HG03175 (cell line): ENCODE results near the gene CCDC88C.

Experiments used
- ATAC-seq: cut with Tn5 transposase; IDR thresholded peaks from one replicate; pipeline ENCODE4 v1.9.1; 2021; ENCODE audit warnings: mild to moderate bottlenecking, moderate library complexity; ENCODE audit not compliant: unreplicated experiment

Gene CCDC88C

GRCh38 chr14:91316761-91317160, 100.9 kb downstream of the CCDC88C start:
- ATAC-seq = no peak

DNA sequence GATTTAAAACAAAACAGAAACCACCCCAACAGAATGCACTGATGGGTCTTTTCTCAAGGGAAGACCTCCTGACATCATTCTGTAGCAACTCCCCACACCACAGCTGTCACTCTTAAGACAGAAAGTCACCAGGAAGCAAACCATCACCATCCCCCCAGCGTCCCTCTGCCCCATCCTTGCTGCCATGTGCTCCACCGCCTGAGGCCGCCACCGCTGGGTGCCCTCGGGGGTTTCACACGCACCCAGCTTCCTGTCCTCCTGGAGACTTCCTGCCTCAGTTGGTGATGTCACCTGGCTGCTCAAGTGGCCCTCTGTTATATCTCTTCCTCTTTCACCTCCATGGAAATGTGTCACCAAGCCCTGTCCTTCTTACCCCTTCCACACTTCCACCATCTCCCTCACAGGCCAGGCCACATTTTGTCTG, 101.8 kb downstream of the CCDC88C start:
- peak; percentile 86 for ATAC-seq

- no peak for ATAC-seq
These were observed 103.8 kb downstream of the CCDC88C start for GRCh38 chr14:91313852-91314251.

DNA sequence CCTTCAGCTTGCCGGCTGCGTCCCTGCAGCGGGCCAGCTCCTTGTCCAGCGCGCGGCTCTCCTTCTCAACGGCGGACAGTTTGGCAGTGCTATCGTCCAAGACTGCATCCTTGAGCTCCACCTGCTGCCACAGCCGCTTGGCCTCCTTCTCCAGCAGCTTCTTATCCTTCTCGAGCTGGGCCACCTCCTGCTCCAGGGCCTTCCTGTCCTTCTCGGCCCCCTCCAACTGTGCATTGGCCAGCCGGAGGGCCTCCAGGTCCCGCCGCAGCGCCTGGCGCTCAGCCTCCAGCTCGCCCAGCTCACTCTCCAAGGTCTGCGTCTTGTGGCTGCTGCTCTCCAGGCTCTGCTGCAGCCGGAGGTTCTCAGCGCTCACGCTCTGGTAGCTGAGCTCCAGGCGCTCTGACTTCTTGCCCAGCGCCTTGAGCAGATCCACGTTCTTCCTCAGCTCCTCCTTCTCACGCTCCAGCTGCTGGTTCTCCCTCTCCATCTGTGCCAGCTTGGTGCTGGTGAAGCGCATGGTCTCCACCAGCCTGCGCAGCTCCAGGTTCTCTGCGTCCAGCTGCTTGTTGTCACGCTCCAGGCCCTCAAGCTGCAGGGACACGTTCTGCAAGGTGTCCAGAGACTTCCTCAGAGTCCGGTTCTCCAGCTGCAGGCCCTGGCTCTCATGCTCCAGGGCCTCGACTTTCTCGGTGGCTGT, 104.3 kb downstream of the CCDC88C start:
- no peak for ATAC-seq

- no peak for ATAC-seq
These were observed 106.3 kb downstream of the CCDC88C start for GRCh38 chr14:91311284-91311662.

- ATAC-seq = no peak
These were observed 106.9 kb downstream of the CCDC88C start for GRCh38 chr14:91310606-91311283.

- ATAC-seq = no peak
These were observed 107.8 kb downstream of the CCDC88C start for GRCh38 chr14:91309756-91310280.

GRCh38 chr14:91308337-91308736, 109.3 kb downstream of the CCDC88C start:
- no peak for ATAC-seq

DNA sequence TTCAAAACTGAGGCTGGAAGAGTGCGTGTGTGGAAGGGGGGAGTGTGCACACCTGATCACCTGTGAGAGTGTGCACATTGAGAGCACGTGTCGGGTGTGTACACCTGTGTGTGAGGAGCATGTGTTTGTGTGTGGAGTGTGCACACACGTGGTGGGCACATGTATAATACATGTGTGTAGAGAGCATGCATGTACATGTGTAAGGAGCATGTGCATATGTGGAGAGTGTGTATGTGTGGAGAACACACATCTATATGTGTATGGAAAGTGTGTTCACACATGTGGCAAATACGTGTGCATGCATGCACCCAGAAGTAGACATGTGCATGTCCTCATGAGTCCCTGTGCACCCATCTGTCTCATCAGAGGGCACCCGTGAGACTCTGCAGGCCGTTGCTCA, 110.0 kb downstream of the CCDC88C start:
- no peak for ATAC-seq

GRCh38 chr14:91307046-91307445, 110.6 kb downstream of the CCDC88C start:
- no peak for ATAC-seq

GRCh38 chr14:91306547-91306946, 111.1 kb downstream of the CCDC88C start:
- ATAC-seq = no peak

GRCh38 chr14:91305650-91306431, 111.8 kb downstream of the CCDC88C start:
- no peak for ATAC-seq

DNA sequence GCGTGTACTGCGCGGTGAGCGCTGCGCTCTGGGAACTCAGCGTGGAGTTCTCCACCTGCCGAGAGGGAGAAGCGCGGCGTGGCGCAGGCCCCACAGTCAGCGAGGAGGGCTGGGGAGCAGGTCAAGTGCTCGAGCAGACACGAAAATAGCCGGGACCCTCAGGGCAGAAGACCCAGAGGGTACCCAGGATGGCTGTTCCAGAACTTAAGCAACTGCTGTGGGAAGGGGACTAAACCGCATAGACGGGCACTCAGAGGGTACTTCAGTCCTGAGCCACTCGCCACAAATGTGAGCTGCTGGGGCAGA, 113.7 kb downstream of the CCDC88C start:
- ATAC-seq = no peak

DNA sequence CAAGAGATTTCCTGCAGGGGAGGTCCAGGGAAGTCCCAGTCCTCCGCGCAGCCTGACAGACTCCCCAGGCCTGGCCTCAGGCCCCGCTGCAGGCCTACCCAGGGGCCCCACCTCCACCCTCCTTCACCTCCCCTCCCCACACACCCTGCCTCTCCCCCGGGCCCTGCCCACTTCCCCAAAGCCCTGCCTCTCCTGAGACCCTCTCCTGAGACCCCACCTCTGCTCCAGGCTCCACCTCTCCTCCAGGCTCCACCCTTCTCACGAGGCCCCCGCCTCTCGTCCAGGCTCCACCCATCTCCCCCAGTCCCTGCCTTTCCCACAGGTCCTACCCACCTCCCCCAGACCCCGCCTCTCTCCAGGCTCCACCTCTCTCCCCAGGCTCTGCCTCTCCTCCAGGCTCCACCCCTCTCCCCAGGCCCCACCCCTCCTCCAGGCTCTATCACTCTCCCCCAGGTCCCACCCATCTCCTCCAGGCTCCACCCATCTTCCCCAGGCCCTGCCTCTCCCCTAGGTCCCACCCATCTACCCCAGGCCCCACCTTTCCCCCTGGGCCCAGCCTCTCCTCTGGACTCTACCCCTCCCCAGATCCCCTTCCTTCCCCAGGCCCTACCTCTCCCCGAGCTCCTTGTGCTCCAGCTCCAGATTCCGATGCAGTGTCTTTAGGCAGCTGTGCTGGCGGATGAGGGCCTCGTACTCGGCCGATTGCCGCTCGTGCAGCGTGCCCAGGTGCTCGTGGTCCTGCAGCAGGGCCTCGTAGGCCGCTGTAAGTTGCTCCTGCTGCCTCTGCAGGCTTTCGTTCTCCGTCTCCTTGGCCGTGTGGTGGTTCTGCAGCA, 114.3 kb downstream of the CCDC88C start:
- peak; percentile 63 for ATAC-seq

- peak; percentile 47 for ATAC-seq
These were observed 115.2 kb downstream of the CCDC88C start for GRCh38 chr14:91302391-91302790.

DNA sequence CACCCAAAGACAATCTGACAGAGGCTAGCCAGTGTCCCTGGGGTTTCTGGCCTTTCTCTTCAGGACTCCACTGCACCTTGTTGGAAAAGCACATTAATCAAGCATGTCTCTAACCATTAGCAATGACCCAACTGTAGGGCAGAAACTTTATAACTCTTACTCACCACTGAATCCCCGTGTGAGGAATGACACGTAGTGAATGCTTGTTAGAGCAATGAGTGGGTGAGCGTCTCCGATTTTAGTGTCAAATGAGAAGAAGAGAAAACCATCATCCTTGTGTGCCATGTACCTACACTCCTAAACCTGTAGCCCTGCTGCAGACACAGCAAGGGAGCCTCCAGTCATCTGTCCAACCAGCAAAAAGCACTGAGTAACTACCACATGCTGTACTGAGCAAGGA, 116.7 kb downstream of the CCDC88C start:
- no peak for ATAC-seq

GRCh38 chr14:91300283-91300895, 117.2 kb downstream of the CCDC88C start:
- ATAC-seq = no peak

DNA sequence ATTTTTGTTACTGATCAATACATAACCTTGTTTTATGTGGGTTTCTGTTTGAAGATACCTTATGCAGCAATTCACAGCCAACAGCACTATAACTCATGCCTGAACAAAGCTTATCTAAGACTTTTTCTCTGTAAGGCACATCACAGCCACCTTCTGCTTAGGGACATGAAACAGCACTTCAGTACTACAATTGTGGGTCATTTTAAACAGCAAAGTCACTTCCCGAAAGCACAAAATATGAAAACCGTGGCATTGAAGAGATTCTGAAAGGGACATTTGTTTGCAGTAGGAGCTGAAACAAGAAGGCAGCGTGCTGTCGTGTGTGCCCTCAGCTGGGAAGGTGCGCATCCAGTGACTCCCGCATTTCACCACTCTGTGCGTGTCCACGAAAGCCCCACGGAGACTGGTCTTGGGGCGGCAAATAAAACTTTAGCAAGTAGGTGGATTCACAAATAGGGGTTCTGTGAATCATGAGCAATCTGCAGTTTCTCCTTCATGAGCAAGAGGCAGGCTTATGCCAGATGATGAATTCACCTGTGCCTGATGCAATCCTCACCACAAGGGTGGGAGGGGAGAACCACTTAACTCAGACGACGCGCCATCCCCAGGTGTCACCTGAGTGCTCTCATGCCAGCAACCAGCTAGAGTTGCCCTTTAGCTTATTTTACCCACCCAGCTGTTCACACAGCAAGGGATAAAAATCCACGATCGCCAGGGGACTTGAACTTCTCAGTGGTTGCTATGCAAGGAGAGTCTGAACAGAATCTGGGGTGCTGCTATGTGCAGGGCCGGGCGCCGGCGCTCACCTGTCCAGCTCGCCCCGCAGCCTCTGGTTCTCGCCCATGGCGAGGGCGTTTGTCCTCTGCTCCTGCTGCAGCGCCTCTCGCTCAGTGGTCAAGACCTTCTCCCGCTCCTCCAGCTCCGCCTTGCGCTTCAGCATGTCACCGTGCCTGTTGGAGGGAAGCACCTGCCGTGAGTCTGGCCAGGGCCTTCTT, 118.2 kb downstream of the CCDC88C start:
- no peak for ATAC-seq

- no peak for ATAC-seq
These were observed 119.0 kb downstream of the CCDC88C start for GRCh38 chr14:91298576-91298975.
